ENCODE measurements around the gene PLCXD1. TPM values are rescaled to one million over a fixed set of nuclear protein-coding genes. Genes with fewer than 3 reads are reported as not detected.
"Not testable (repeated sequence)": the region's sequence is repeated elsewhere in the genome, so short reads cannot be mapped to it uniquely, and the experiment has no call there.

PLCXD1 gene
- polyA plus RNA-seq, 4 donors: 3.8 to 40.9 (median 13.3) TPM

GRCh38 chrX:320126-320783 lies 39.1 kb downstream of the PLCXD1 start:
- Histone ChIP-seq H3K9me3 (ENCODE audit: control insufficient read depth in 2 of 2, insufficient read depth in 1 of 2, low read depth in 1 of 2, low read length in 1 of 2) (no peaks in the 10 kb centered on the region), H3K27ac (ENCODE audit: low read depth in 1 of 3, low read length in 2 of 3) (no peak overlapping the region)
- peak in 1 of 2 donors; percentile 42 for DNase-seq

GRCh38 chrX:323721-324628 lies 42.8 kb downstream of the PLCXD1 start:
- Histone ChIP-seq H3K9me3 (ENCODE audit: control insufficient read depth in 2 of 2, insufficient read depth in 1 of 2, low read depth in 1 of 2, low read length in 1 of 2) (no peaks in the 10 kb centered on the region), H3K4me3 (ENCODE audit: low read depth in 1 of 3, low read length in 3 of 3) (no peak overlapping the region), H3K27me3 (ENCODE audit: control insufficient read depth in 3 of 3, insufficient read depth in 3 of 3, low read length in 3 of 3) (no peaks in the 10 kb centered on the region), H3K4me1 (ENCODE audit: control insufficient read depth in 3 of 3, insufficient read depth in 2 of 3, low read depth in 1 of 3, low read length in 2 of 3) (peaks cover 0 to 3% (median 0%) of the 10 kb centered on the region in 3 donors), H3K36me3 (ENCODE audit: control insufficient read depth in 3 of 3, insufficient read depth in 2 of 3, low read depth in 1 of 3, low read length in 3 of 3) (no peaks in the 10 kb centered on the region), H3K27ac (ENCODE audit: low read depth in 1 of 3, low read length in 2 of 3) (no peak overlapping the region)
- FAIRE-seq (peak; percentile 61), DNase-seq (peak; percentile 66 to 74)
- 72 to 83% (median 75%) methylated on average over 37 to 38 of the region's 38 CpGs for WGBS, 3 donors

More at GRCh38 chrX:320126-320783, 39.1 kb downstream of the PLCXD1 start:
- Histone ChIP-seq H3K27me3 (ENCODE audit: control insufficient read depth in 3 of 3, insufficient read depth in 3 of 3, low read length in 3 of 3) (no peaks in the 10 kb centered on the region), H3K36me3 (ENCODE audit: control insufficient read depth in 3 of 3, insufficient read depth in 2 of 3, low read depth in 1 of 3, low read length in 3 of 3) (peaks cover 0 to 12% (median 3%) of the 10 kb centered on the region in 3 donors), H3K4me3 (ENCODE audit: low read depth in 1 of 3, low read length in 3 of 3) (peak overlapping the region; percentile 82 to 91 (median 83)), H3K4me1 (ENCODE audit: control insufficient read depth in 3 of 3, insufficient read depth in 2 of 3, low read depth in 1 of 3, low read length in 2 of 3) (peaks cover 0 to 3% (median 0%) of the 10 kb centered on the region in 3 donors)
- FAIRE-seq: no peak
- 4 to 5% (median 4%) methylated on average over 24 of the region's 24 CpGs for WGBS, 3 donors

GRCh38 chrX:324664-325063 lies 43.5 kb downstream of the PLCXD1 start:
- H3K27me3 ChIP-seq (ENCODE audit: control insufficient read depth in 3 of 3, insufficient read depth in 3 of 3, low read length in 3 of 3); DNase-seq; H3K4me3 ChIP-seq (ENCODE audit: low read depth in 1 of 3, low read length in 3 of 3); H3K27ac ChIP-seq (ENCODE audit: low read depth in 1 of 3, low read length in 2 of 3); H3K36me3 ChIP-seq (ENCODE audit: control insufficient read depth in 3 of 3, insufficient read depth in 2 of 3, low read depth in 1 of 3, low read length in 3 of 3); H3K9me3 ChIP-seq (ENCODE audit: control insufficient read depth in 2 of 2, insufficient read depth in 1 of 2, low read depth in 1 of 2, low read length in 1 of 2); H3K4me1 ChIP-seq (ENCODE audit: control insufficient read depth in 3 of 3, insufficient read depth in 2 of 3, low read depth in 1 of 3, low read length in 2 of 3); FAIRE-seq: not testable (repeated sequence)
- 77 to 88% (median 85%) methylated on average over 14 of the region's 14 CpGs for WGBS, 3 donors

GRCh38 chrX:327660-328126 lies 46.5 kb downstream of the PLCXD1 start:
- 89 to 91% (median 89%) methylated on average over 33 of the region's 33 CpGs for WGBS, 3 donors
- no peaks in the 10 kb centered on the region for H3K36me3 ChIP-seq (ENCODE audit: control insufficient read depth in 3 of 3, insufficient read depth in 2 of 3, low read depth in 1 of 3, low read length in 3 of 3)
- no peak overlapping the region for H3K4me3 ChIP-seq (ENCODE audit: low read depth in 1 of 3, low read length in 3 of 3)
- no peak overlapping the region for H3K27ac ChIP-seq (ENCODE audit: low read depth in 1 of 3, low read length in 2 of 3)
- peaks cover 4 to 13% (median 5%) of the 10 kb centered on the region in 3 donors for H3K27me3 ChIP-seq (ENCODE audit: control insufficient read depth in 3 of 3, insufficient read depth in 3 of 3, low read length in 3 of 3)
- DNase-seq (no peak), FAIRE-seq (no peak)
- no peaks in the 10 kb centered on the region for H3K9me3 ChIP-seq (ENCODE audit: control insufficient read depth in 2 of 2, insufficient read depth in 1 of 2, low read depth in 1 of 2, low read length in 1 of 2)
- H3K4me1 ChIP-seq (ENCODE audit: control insufficient read depth in 3 of 3, insufficient read depth in 2 of 3, low read depth in 1 of 3, low read length in 2 of 3): peaks cover 0 to 3% (median 0%) of the 10 kb centered on the region in 3 donors

- no peaks in the 10 kb centered on the region for H3K4me1 ChIP-seq (ENCODE audit: control insufficient read depth in 3 of 3, insufficient read depth in 2 of 3, low read depth in 1 of 3, low read length in 2 of 3)
- 81 to 89% (median 88%) methylated on average over 10 to 18 of the region's 23 CpGs for WGBS, 3 donors
- DNase-seq: no peak
Measured at GRCh38 chrX:329291-329910, 48.2 kb downstream of the PLCXD1 start.

GRCh38 chrX:330141-330725 lies 49.1 kb downstream of the PLCXD1 start:
- WGBS, 3 donors: 69 to 77% (median 77%) methylated on average over 29 of the region's 29 CpGs
- FAIRE-seq; H3K9me3 ChIP-seq (ENCODE audit: control insufficient read depth in 2 of 2, insufficient read depth in 1 of 2, low read depth in 1 of 2, low read length in 1 of 2); H3K4me1 ChIP-seq (ENCODE audit: control insufficient read depth in 3 of 3, insufficient read depth in 2 of 3, low read depth in 1 of 3, low read length in 2 of 3); DNase-seq; H3K27ac ChIP-seq (ENCODE audit: low read depth in 1 of 3, low read length in 2 of 3); H3K4me3 ChIP-seq (ENCODE audit: low read depth in 1 of 3, low read length in 3 of 3): not testable (repeated sequence)
- peaks cover 4 to 13% (median 5%) of the 10 kb centered on the region in 3 donors for H3K27me3 ChIP-seq (ENCODE audit: control insufficient read depth in 3 of 3, insufficient read depth in 3 of 3, low read length in 3 of 3)
- H3K36me3 ChIP-seq (ENCODE audit: control insufficient read depth in 3 of 3, insufficient read depth in 2 of 3, low read depth in 1 of 3, low read length in 3 of 3): peaks cover 0 to 19% (median 0%) of the 10 kb centered on the region in 3 donors

More at GRCh38 chrX:329291-329910, 48.2 kb downstream of the PLCXD1 start:
- peaks cover 0 to 11% (median 0%) of the 10 kb centered on the region in 3 donors for H3K36me3 ChIP-seq (ENCODE audit: control insufficient read depth in 3 of 3, insufficient read depth in 2 of 3, low read depth in 1 of 3, low read length in 3 of 3)
- H3K27me3 ChIP-seq (ENCODE audit: control insufficient read depth in 3 of 3, insufficient read depth in 3 of 3, low read length in 3 of 3): peaks cover 4 to 13% (median 5%) of the 10 kb centered on the region in 3 donors
- no peaks in the 10 kb centered on the region for H3K9me3 ChIP-seq (ENCODE audit: control insufficient read depth in 2 of 2, insufficient read depth in 1 of 2, low read depth in 1 of 2, low read length in 1 of 2)
- H3K27ac ChIP-seq (ENCODE audit: low read depth in 1 of 3, low read length in 2 of 3): no peak overlapping the region
- no peak overlapping the region for H3K4me3 ChIP-seq (ENCODE audit: low read depth in 1 of 3, low read length in 3 of 3)
- FAIRE-seq: no peak

GRCh38 chrX:330726-331150 lies 49.6 kb downstream of the PLCXD1 start:
- no peak overlapping the region for H3K27ac ChIP-seq (ENCODE audit: low read depth in 1 of 3, low read length in 2 of 3)
- 17 to 36% (median 20%) methylated on average over 14 to 28 of the region's 28 CpGs for WGBS, 3 donors
- peaks cover 0 to 24% (median 0%) of the 10 kb centered on the region in 3 donors for H3K36me3 ChIP-seq (ENCODE audit: control insufficient read depth in 3 of 3, insufficient read depth in 2 of 3, low read depth in 1 of 3, low read length in 3 of 3)
- no peak for DNase-seq
- H3K27me3 ChIP-seq (ENCODE audit: control insufficient read depth in 3 of 3, insufficient read depth in 3 of 3, low read length in 3 of 3): peaks cover 4 to 13% (median 5%) of the 10 kb centered on the region in 3 donors
- H3K4me3 ChIP-seq (ENCODE audit: low read depth in 1 of 3, low read length in 3 of 3): no peak overlapping the region
- FAIRE-seq: no peak
- peaks cover 0 to 12% of the 10 kb centered on the region in 2 donors for H3K9me3 ChIP-seq (ENCODE audit: control insufficient read depth in 2 of 2, insufficient read depth in 1 of 2, low read depth in 1 of 2, low read length in 1 of 2)
- no peaks in the 10 kb centered on the region for H3K4me1 ChIP-seq (ENCODE audit: control insufficient read depth in 3 of 3, insufficient read depth in 2 of 3, low read depth in 1 of 3, low read length in 2 of 3)
